Activated CD8-positive, alpha-beta memory T cell treated with anti-CD3 and anti-CD28 coated beads, Interleukin-2, amount 50 U/mL, for 1 hour (primary cell): Measurements from ENCODE around the gene NNAT.

Experiments used
- DNase-seq: peaks from one replicate; pipeline ENCODE4 v3.0.0-alpha.2; 2020; ENCODE audit errors: extremely low read depth

NNAT gene

DNA sequence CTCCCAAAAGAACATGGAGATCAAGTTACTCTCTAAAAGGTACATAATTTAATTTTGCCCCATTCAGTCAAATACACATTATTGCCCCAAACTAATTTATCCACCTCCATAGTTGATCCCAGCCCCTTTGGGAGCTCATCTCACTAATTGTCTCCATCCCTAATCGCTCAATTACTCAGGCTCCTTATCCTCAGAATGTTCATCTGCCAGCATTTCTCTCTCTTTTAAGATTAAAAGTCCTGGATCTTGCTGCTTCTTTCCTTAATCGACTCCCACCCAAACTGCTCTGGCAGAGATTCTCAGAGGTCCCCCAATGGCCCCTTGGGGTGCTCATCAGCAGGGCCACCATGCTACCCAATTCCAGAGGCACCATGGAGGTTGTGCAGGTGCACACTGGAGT lies 18.4 kb upstream of the NNAT start:
- DNase-seq: no peak

- no peak for DNase-seq
These were observed 17.7 kb upstream of the NNAT start for GRCh38 chr20:37503256-37503927.

GRCh38 chr20:37504404-37505096 lies 16.5 kb upstream of the NNAT start:
- no peak for DNase-seq

GRCh38 chr20:37505263-37506151 lies 15.5 kb upstream of the NNAT start:
- DNase-seq: no peak

DNA sequence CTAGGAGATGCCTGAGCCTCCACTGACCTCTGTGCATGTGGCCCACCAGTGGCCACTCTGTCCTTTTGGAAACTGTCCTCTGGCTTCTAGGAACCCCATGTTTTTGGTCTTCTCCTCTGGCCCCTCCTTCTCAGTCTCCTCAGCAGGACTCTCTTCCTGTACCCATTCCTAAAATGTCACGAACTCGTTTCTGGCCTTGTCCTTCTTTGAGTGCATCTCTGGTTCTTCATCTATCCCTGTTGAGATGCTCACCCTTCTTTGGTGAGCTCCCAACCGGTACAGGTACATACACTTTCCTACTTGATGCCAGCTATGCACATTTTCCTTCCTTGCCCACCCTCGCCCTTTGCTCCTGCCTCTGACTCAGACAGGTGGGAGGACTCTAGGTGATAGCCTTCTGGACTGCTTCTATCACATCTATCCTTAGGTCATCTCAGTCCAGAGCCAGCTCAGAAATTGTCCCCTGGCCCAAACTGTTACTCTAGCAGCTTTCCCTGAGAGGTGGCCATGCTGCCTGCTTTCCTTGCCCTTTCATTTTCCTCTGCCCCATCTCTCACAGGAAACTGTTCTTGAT lies 14.8 kb upstream of the NNAT start:
- DNase-seq: no peak

GRCh38 chr20:37510226-37510625 lies 10.8 kb upstream of the NNAT start:
- DNase-seq: no peak

DNA sequence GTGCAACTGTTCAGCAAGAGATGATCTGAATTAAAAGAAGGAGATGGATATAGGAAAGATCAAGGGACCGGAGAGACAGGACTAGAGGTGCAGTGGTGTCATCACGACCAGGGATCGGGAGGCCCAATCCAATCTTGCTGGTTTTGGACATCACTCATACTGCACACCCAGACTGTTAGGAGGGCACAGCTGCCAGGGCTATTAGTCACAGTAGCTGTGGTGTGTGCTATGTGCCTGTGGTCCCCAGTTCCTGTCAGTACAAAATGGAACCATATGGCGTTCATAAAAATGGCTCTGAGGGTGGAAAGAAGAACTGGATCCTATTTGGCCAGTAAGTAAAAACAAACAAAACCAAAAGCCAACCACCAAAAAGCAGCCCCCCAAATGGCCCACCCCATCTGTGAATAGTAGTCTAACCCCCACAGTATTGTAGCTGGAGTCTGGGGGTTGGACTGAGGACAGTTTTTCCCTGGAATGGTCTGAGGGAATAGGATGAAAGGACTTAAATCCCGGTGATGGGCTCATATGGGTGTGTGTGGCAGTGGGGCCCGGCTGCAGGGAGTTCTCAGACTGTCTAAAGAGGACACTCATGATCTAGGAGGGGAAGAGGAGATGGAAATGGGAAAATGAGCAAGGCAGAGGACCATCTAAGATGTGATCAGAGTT lies 9.3 kb upstream of the NNAT start:
- DNase-seq: no peak

- DNase-seq: no peak
These were observed 7.2 kb upstream of the NNAT start for GRCh38 chr20:37513779-37514359.

DNA sequence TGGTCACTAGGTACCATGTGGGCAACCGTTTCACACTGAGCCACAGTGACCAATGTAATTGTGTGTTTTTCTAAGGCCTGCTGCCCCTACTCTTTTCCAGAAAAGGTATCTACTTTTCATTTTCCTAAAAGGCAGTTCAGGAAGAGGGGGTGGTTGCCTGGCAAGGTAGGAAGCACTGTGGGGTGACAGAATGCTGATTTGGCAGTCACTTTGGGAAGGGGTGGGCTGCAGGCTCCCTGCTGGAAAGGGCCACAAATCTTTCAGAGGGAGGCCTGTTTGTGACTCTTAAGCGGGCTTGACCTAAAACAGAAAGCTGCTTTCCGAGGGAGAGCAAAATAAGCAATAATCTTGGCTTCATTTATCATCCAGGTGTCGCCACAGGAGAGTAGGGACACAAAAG lies 5.2 kb upstream of the NNAT start:
- no peak for DNase-seq

DNA sequence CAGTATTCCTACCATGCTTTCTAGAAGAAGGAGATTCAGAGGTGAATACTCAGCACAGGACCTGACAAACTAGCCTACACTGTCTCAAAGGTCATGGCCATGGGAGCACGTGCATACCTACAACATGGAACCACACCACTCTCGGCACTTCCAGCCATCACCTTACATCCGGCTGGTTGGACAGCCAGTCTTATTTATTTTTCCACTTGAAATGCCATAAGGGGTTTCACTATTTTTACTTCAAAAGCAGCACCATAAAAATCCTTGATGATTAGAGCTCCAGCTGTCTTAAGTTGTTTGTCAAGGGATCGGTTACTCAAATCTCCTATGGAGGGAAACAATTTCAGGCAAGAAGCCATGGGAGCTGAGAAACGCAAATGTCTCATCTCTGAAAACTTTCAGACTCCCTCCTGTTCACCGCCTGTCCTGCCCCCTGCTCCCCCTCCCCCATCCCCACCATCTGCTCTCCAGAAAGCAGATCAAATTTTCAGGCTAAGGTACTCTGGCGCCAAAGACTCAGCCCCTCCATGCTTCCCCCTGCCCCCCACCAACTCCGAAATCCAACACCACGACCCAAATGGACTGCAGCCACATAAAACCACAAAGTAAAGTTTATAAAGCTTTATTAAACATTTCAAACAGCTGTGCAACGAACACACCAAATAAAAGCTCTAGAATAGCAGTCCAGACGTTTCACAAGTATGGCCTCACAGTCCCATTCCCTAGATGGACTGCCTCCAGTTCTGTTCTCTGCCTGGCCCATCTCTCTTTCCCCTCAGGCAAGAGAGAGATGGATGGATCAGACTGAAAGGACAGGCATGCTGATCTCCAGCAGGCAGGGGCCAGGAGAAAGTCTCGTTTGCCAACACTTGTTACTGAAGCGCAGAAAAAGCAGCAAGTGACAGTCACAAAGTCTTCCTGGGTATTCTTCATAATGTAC lies 4.0 kb upstream of the NNAT start:
- no peak for DNase-seq

- DNase-seq: no peak
These were observed 3.0 kb upstream of the NNAT start for GRCh38 chr20:37518059-37518458.

DNA sequence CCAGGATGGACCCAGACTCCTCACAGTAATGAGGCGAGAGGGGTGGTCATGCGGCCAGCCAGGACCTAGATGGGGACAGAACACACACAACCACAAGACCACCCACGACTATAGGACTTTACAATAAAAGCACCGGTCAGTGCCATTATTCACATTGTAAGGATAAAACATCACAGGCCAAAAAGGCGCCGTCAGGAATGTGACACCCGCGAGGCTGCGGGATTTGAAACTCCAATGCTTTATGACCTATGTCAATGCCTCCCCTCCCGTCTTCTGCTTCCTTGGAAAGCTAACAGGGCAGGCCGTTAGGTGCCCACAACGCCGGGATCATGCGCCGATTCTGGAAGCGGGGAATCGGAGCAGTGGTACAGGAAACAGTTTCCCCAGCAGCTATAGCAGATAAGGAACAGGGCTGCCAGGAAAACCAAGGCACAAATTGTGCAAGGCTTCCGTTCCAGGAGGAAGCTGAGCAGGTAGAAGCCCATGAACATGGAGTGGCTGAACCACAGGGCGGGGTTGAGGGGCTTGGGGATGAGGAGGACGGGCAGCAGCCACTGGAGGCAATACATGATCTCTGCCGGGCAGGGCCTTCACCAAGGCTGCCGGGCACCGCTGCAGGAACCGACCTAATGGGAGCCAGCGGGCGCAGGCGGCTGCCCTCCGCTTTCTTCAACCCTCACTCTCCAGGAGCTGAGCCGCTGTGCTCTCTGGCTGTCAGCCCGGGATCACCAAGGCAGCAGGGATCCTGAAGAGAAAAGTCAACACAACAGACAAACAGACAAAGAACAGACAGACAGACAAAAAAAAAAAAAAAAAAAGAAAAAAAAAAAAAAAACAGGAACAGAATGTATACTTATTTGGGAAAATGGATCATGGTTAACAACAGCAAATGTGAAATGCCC lies 2.2 kb upstream of the NNAT start:
- DNase-seq: no peak

- DNase-seq: no peak
These were observed 1.3 kb upstream of the NNAT start for GRCh38 chr20:37519508-37520418.

DNA sequence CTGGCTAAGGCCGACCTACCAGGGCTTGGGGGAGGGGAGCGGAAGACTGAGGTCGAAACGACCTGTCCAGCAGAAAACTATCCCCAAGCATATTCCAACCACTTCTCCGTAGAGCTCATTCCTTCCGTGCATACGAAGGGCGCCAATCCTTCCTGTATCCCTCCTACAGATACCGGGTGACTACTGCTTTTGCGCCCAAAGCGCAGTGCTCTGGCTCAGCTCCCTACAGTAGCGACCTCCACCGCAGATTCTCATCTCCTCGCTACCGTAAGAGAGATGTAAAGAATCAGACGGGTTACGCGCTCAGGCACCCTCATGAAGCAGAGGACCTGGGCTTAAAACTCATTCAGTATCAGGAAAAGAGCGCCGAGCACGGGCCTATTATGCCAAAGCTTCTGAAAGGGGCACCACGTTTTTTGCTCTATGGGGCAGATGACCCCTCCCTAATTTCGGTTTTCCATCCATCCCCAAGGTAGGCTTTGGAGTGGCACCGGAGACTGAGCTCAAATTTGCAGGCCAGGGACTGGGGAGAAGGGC lies 563 bp upstream of the NNAT start:
- no peak for DNase-seq

DNA sequence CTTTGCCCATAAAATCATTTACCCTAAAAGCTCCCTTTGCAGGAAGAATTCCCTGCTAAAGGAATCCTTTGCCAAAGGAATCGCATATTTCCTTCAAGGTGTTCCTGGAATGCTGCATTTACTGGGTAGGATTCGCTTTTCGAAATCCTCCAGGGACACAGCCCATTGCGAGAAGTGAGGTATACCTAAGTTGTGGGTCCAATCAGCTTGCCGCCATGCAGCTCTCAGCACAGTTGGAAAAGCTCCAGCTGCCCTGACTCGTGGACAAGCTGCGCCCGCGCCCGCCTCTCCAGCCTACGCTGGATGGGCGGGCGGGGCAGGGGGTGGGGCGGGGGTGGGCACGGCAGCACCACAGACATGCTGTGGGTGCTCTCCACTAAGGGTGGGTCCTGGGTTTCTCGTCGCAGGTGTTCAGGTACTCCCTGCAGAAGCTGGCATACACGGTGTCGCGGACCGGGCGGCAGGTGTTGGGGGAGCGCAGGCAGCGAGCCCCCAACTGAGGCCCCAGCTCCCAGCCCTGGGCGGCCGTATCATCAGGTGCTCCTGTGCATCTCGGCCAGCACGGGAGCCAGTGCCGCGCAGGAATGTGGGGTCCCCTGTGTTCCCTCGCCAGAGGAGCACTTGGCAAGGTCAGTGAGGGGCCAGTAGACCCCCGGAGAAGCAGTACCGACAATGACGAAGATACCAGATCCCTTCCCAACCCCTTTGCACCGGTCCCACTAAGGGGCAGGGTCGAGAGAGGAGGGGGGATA lies 1.4 kb downstream of the NNAT start:
- DNase-seq: no peak

DNA sequence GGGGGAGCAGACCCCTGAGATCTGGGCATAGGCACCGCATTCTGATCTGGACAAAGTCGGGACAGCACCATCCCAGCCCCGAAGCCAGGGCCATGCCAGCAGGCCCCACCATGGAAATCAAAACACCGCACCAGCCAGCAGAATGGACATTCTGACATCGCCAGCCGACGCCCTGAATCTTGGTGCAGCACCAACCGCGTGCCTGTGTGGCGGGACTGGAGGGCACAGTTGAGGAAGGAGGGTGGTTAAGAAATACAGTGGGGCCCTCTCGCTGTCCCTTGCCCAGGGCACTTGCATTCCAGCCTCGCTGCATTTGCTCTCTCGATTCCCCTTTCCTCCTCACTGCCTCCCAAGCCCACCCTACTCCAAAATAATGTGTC lies 2.0 kb downstream of the NNAT start:
- DNase-seq: no peak
